H1 (cell line): ENCODE data around the gene ACBD6.

ENCODE experiments used
- CREB1 ChIP-seq: IDR thresholded peaks from 2 replicates; pipeline ENCODE4 v1.6.1; 2012; ENCODE audit warnings: inconsistent platforms
- EGR1 ChIP-seq: IDR thresholded peaks from 2 replicates; pipeline ENCODE4 v1.6.1; 2011; ENCODE audit warnings: low read depth, low read length, borderline replicate concordance
- EP300 ChIP-seq, 2 experiments: IDR thresholded peaks; 1 replicate in 1 of 2; 2 replicates in 1 of 2; pipeline ENCODE4 v1.6.1; 2011 to 2012; ENCODE audit warnings: low read depth in 2 of 2, low read length in 2 of 2, mild to moderate bottlenecking in 2 of 2, borderline replicate concordance in 1 of 2, inconsistent platforms in 1 of 2, moderate library complexity in 1 of 2
- EZH2 ChIP-seq: fragments of 200-600 bp; sonication (generic); IDR thresholded peaks from 2 replicates; pipeline ENCODE4 v1.7.1; 2012; ENCODE audit warnings: low read depth, mild to moderate bottlenecking, moderate library complexity, low read length, inconsistent platforms; ENCODE audit not compliant: severe bottlenecking
- PHF8 ChIP-seq: fragments of 200-600 bp; sonication (generic); conservative IDR thresholded peaks from 2 replicates; pipeline ENCODE4 v1.7.1; 2012; ENCODE audit warnings: low read depth, mild to moderate bottlenecking, inconsistent platforms, low read length, moderate library complexity
- RAD21 ChIP-seq, 2 experiments: IDR thresholded peaks in 1 of 2; conservative IDR thresholded peaks in 1 of 2; 2 replicates each; pipeline ENCODE4 v1.6.1; 2011; ENCODE audit warnings: low read depth in 2 of 2, low read length in 2 of 2, improper control_type of control experiment in 1 of 2, inconsistent platforms in 1 of 2, mild to moderate bottlenecking in 1 of 2, moderate library complexity in 1 of 2
- TAF7 ChIP-seq: optimal IDR thresholded peaks from 2 replicates; pipeline ENCODE3; 2011; ENCODE audit warnings: low read depth, mild to moderate bottlenecking, inconsistent platforms, low read length, moderate library complexity, borderline replicate concordance
- TF ChIP-seq, protein P1 (sequence below), 3 experiments: IDR thresholded peaks; 1 replicate in 2 of 3; 2 replicates in 1 of 3; pipeline versions ENCODE4 v1.5.1 to v1.6.1; 2011; ENCODE audit warnings: low read length in 3 of 3, mild to moderate bottlenecking in 3 of 3, inconsistent platforms in 2 of 3, low read depth in 1 of 3, moderate library complexity in 1 of 3; ENCODE audit not compliant: insufficient read depth in 1 of 3; ENCODE audit errors: control extremely low read depth in 1 of 3
- TF ChIP-seq, protein P2 (sequence below): IDR thresholded peaks from 2 replicates; pipeline ENCODE4 v1.6.1; 2011; ENCODE audit warnings: low read length, improper control_type of control experiment

DNA sequence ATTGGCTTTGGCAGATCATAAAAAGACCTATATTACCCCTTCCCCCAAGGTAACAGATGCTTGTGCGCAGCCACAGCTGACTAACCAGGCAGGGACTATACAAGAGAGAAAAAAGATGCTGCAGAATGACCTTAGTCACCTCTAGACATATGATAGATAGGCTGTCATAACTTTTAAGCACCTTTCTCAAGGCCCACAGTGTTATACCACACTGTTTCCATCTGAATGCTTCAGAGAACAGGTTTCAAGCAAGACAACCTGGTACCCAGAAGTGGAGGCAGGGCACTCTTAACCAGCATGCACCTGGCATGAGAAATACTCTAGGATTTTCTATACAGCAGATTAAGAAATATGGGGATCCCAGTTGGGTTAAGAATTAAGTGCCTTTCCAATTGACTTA, 43.6 kb upstream of the ACBD6 start:
- no peak for TF ChIP-seq EZH2
- TF ChIP-seq TAF7: no peak
- no peak for TF ChIP-seq RAD21 (IDR thresholded peaks at IDR 0.05 in 1 of 2, conservative IDR thresholded peaks at IDR 0.05 in 1 of 2; ENCODE audit: low read depth in 2 of 2, low read length in 2 of 2)
- TF ChIP-seq, protein P1, sequence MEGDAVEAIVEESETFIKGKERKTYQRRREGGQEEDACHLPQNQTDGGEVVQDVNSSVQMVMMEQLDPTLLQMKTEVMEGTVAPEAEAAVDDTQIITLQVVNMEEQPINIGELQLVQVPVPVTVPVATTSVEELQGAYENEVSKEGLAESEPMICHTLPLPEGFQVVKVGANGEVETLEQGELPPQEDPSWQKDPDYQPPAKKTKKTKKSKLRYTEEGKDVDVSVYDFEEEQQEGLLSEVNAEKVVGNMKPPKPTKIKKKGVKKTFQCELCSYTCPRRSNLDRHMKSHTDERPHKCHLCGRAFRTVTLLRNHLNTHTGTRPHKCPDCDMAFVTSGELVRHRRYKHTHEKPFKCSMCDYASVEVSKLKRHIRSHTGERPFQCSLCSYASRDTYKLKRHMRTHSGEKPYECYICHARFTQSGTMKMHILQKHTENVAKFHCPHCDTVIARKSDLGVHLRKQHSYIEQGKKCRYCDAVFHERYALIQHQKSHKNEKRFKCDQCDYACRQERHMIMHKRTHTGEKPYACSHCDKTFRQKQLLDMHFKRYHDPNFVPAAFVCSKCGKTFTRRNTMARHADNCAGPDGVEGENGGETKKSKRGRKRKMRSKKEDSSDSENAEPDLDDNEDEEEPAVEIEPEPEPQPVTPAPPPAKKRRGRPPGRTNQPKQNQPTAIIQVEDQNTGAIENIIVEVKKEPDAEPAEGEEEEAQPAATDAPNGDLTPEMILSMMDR (IDR thresholded peaks at IDR 0.05; ENCODE audit: control extremely low read depth in 1 of 3, insufficient read depth in 1 of 3, low read depth in 1 of 3, low read length in 3 of 3): no peak
- TF ChIP-seq, protein P2, sequence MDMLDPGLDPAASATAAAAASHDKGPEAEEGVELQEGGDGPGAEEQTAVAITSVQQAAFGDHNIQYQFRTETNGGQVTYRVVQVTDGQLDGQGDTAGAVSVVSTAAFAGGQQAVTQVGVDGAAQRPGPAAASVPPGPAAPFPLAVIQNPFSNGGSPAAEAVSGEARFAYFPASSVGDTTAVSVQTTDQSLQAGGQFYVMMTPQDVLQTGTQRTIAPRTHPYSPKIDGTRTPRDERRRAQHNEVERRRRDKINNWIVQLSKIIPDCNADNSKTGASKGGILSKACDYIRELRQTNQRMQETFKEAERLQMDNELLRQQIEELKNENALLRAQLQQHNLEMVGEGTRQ: no peak
- TF ChIP-seq EGR1: no peak
- TF ChIP-seq EP300 (IDR thresholded peaks at IDR 0.05; ENCODE audit: borderline replicate concordance in 1 of 2, low read depth in 2 of 2, low read length in 2 of 2): no peak
- no peak for TF ChIP-seq PHF8
- TF ChIP-seq CREB1: no peak
